Fibroblast of skin of left quadriceps (primary cell): ENCODE results near the gene RHOG.
A peak's percentile ranks its signal among the peaks of the same experiment; 100 is the strongest.
"Not testable (repeated sequence)": the region's sequence is repeated elsewhere in the genome, so short reads cannot be mapped to it uniquely, and the experiment has no call there.

ENCODE experiments used
- DNase-seq, 2 experiments: peaks; one replicate each; pipeline ENCODE4 v3.0.0-alpha.2; 2013; ENCODE audit warnings: low read depth in 2 of 2

Gene RHOG

GRCh38 chr11:3834349-3834663 is 6.5 kb downstream of the RHOG start:
- no peak for DNase-seq

GRCh38 chr11:3833449-3833848 is 7.3 kb downstream of the RHOG start:
- no peak for DNase-seq

DNA sequence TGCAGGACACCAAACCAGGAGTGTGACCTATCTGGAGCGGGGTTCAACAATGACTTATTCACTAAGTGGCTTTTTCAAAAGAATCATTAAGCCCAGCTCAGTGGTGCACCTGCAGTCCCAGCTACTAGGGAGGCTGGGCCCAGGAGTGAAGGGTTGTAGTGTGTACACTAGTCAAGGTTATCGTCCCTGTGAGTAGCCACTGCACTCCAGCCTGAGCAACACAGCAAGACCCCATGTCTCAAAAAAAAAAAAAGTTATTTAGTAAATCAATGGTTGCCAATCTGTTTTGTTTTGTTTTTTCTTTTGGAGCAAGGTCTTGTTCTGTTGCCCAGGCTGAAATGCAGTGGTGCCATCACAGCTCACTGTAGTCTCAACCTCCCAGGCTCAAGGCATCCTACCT is 7.9 kb downstream of the RHOG start:
- no peak for DNase-seq

DNA sequence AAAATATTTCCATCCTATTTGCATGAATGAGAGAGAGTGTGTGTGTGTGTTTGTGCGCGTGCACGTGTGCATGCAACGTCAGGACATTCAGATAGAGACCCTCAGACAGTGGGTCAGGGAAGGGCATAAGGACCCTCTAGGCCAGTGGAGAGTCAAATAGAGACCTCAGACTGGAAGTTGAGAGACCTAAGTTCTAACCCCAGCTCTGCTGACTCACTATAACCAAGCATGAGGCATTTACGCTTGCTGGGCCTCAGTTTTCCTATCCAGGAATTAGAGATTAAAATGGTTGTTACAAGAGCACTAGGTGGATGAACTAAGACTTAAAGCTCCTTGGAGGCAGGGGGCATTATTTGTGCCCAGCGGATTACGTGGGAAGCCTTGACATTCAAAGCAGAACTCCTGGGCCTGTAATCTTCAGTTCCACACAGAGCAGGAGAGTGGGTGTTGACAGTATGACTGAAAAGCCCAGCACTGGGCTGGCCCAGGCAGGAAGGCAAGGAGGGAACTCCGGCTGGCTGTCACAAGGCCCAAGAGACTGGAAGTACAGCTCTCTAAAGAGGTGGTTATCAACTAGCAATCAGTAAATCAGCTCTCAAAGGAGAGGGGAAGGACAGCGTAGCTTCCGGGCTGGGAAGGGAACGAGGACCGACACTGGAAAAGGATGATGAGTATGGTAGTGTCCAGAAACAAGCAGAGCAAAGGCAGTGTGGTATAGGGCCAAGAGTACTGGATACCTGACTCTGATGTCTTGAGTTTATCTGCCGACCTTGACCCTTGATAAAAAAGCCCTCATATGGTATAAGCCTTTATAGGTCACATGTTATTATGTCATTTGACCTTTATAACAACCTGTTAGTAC is 9.2 kb downstream of the RHOG start:
- DNase-seq = no peak

GRCh38 chr11:3830730-3831129 is 10.0 kb downstream of the RHOG start:
- no peak for DNase-seq

DNA sequence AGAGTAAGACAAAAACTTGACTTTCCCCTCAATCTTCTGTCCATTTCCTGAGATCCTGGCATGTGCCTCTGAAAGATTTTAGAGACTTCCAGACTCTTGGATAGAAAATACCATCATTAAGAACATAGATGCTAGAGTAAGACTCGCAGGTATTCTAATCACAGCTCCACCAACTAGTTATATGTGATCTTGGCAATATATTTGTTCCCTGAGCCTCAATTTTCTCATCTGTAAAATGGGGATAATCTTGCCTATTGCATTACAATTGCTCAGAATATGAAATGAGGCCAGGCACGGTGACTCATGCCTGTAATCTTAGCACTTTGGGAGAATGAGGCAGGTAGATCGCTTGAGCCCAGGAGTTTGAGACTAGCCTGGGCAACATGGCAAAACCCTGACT is 10.7 kb downstream of the RHOG start:
- no peak for DNase-seq

- DNase-seq = no peak
These were observed 13.1 kb downstream of the RHOG start for GRCh38 chr11:3827434-3828186.

DNA sequence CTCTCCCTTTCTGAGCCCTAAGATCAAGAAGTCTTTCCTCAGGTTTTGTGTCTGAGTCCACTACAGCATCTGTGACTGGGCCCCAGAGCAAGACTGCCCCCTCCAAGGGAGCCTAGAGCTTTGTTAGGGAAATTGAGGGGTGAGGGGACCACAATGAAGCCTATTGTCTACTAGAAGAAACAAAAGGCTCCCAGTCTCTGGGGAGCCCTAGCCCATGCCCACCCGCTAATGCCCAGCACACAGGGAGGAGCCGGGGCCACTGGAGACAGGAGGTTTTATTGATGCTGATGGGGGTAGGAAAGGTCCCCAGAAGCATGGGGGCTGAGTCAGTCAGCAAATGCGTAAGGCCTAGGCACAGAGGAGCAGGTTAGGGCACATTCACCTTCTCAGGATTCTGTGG is 14.0 kb downstream of the RHOG start:
- no peak for DNase-seq

GRCh38 chr11:3825473-3826154 is 15.1 kb downstream of the RHOG start:
- no peak for DNase-seq

- no peak for DNase-seq
These were observed 15.9 kb downstream of the RHOG start for GRCh38 chr11:3824714-3825472.

- no peak for DNase-seq
These were observed 16.8 kb downstream of the RHOG start for GRCh38 chr11:3823762-3824506.

GRCh38 chr11:3823303-3823702 is 17.5 kb downstream of the RHOG start:
- peak; percentile 32 to 33 for DNase-seq

DNA sequence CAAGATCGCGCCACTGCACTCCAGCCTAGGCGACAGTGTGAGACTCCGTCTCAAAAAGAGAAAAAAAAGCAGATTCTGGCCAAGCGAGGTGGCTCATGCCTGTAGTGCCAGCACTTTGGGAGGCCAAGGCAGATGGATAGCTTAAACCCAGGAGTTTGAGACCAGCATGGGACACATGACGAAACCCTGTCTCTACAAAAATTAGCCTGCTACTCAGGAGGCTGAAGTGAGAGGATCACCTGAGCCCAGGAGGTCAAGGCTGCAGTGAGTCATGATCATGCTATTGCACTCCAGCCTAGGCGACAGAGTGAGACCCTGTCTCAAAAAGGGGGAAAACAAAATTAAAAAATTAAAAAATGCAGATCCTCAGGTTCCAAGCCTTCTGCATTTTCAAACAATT is 18.4 kb downstream of the RHOG start:
- no peak for DNase-seq

- DNase-seq = no peak
These were observed 19.8 kb downstream of the RHOG start for GRCh38 chr11:3820971-3821370.

DNA sequence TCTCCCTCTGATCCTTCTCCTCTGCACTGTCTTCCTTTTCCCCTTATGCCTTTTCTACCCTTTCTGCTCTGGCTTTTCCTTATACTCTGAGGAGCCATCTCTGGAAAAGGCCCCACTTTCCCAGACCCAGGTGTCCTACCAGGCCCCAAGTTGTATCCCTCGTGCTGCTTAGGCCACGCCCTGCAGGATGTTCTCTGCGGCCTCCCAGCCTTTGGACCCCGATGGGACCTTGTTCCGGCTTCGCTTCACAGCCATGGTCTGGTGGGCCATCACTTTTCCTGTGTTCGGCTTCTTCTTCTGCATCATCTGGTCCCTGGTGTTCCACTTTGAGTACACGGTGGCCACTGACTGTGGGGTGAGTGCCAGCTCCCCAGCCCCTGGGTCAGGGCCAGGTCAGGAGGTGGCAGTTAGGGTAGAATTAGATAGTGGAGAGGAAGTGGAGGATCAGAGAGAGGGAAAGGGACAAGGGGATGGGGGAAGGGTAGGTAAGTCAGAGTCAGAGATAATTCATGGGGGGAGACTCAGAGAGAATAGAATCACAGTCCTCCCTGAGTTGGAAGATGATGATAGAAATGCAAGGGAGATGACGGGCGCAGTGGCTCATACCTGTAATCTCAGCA is 23.5 kb downstream of the RHOG start:
- no peak for DNase-seq

GRCh38 chr11:3816673-3817072 is 24.1 kb downstream of the RHOG start:
- no peak for DNase-seq

- no peak for DNase-seq
These were observed 24.9 kb downstream of the RHOG start for GRCh38 chr11:3815845-3816244.

GRCh38 chr11:3814832-3815231 is 25.9 kb downstream of the RHOG start:
- not testable (repeated sequence) for DNase-seq

- no peak for DNase-seq
These were observed 29.8 kb downstream of the RHOG start for GRCh38 chr11:3810951-3811350.

- DNase-seq = no peak
These were observed 30.3 kb downstream of the RHOG start for GRCh38 chr11:3810446-3810845.

- DNase-seq = no peak
These were observed 31.2 kb downstream of the RHOG start for GRCh38 chr11:3809624-3809928.
